Activated naive CD4-positive, alpha-beta T cell treated with anti-CD3 and anti-CD28 coated beads, Interleukin-2, amount 50 U/mL, for 72 hours (primary cell): ENCODE measurements around the gene SP7. TPM values are rescaled to one million over a fixed set of nuclear protein-coding genes. Genes with fewer than 3 reads are reported as not detected.

Experiments
- ATAC-seq, 2 donors: fragments of 150-1000 bp; cut with Tn5 transposase; 2 replicates each; pipeline ENCODE4 v1.10.0; 2021; ENCODE audit warnings: mild to moderate bottlenecking in 2 of 2, moderate library complexity in 2 of 2
- DNase-seq, 2 donors: peaks; one replicate each; pipeline ENCODE4 v3.0.0; 2021 to 2022; ENCODE audit warnings: low spot score in 2 of 2
- H3K27ac Mint-ChIP-seq, 2 donors: one replicate each; pipeline ENCODE4 v1.8.0; 2022; ENCODE audit warnings: mild to moderate bottlenecking in 2 of 2, mixed read lengths in 2 of 2
- H3K36me3 Mint-ChIP-seq, 2 donors: one replicate each; pipeline ENCODE4 v1.8.0; 2022; ENCODE audit warnings: mixed read lengths in 2 of 2
- H3K9me3 Mint-ChIP-seq, 2 donors: one replicate each; pipeline ENCODE4 v1.8.0; 2022; ENCODE audit warnings: mixed read lengths in 2 of 2
- total RNA-seq, 2 donors: library from RNA; stranded (reverse); gene quantifications; one replicate each; pipeline ENCODE4 v1.2.3, GENCODE V29; 2022

Gene SP7
- total RNA-seq, 2 donors from 2014 or later: not detected

DNA sequence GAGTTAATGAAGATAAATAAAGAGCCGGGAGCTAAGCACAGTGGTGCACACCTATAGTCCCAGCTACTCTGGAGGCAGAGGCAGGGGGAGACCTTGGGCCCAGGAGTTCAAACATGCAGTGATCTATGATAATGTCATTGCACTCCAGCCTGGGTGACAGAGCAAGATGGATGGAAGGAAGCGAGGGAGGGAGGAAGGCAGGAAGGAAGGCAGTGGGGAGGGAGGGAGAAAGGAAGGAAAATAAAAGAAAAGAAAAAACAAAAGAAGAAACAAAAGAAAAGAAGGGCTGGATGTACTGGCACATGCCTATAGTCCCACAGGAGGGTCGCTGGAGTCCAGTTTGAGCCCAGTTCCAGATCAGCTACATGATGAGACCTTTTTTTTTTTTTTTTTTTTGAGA lies 19.0 kb upstream of the SP7 start:
- Mint-ChIP-seq H3K27ac (no peak overlapping the region), H3K36me3 (no peaks in the 10 kb centered on the region), H3K9me3 (no peaks in the 10 kb centered on the region)
- DNase-seq (no peak), ATAC-seq (no peak)

DNA sequence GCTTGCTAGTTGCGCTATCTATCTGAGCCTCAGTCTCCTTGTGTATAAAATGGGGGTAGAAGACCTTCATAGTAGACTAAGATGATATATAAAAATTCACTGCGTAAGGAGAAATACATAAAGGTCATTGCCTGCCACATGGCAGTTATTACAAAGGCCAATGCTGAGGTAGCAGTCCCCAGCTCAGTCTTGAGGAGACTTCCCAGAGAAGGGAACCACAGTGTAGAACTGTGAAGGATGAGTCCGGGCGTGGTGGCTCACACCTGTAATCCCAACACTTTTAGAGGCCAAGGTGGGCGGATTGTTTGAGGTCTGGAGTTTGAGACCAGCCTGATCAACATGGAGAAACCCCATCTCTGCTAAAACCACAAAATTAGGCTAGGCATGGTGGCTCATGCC lies 17.1 kb upstream of the SP7 start:
- ATAC-seq (peak in 1 of 2 donors; percentile 46), DNase-seq (no peak)
- Mint-ChIP-seq H3K9me3 (no peaks in the 10 kb centered on the region), H3K36me3 (no peaks in the 10 kb centered on the region), H3K27ac (no peak overlapping the region)

DNA sequence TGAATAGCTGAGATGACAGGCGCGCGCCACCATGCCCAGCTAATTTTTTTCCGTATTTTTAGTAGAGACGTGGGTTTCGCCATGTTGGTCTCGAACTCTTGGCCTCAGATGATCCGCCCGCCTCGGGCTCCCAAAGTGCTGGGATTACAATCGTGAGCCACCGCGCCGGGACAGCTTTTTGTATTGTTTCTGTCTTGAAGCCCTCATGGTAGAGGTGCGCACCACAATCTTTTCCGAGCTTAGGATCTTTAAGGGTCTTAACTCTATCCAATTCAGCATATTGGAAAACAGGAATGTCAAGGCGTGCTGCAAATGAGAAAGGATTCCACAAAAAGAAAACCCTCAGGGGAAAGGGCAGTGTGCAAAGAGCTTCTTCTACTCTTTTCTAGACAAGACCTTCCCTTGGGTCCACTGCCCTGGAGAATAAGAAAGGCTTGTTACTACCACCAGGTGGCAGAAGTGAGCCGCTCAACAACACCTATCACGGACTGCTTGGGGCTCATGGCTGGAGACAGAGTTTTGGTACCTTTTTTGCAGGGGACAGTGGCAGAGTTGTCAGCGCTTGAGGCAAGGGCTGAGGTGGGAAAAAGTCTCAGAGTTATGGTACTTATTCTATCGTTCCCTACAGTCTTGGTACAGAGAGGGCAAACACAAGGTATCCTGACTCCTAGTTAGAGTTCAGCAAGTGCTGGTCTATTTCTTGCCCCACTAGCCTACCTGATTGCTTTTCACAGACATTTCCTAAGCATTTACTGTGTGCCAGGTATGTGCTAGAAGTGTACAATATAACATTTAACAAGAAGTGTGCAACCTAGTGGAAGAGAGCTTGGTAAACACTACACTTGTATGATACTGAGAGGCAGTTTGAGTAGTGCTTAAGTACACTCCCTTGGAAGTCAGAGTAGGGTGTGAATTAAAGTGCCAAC lies 16.4 kb upstream of the SP7 start:
- no peaks in the 10 kb centered on the region for H3K36me3 Mint-ChIP-seq
- ATAC-seq: peak; percentile 99 to 100
- DNase-seq: peak; percentile 81 to 82
- peak overlapping the region in 1 of 2 donors; percentile 3 for H3K27ac Mint-ChIP-seq
- no peaks in the 10 kb centered on the region for H3K9me3 Mint-ChIP-seq

DNA sequence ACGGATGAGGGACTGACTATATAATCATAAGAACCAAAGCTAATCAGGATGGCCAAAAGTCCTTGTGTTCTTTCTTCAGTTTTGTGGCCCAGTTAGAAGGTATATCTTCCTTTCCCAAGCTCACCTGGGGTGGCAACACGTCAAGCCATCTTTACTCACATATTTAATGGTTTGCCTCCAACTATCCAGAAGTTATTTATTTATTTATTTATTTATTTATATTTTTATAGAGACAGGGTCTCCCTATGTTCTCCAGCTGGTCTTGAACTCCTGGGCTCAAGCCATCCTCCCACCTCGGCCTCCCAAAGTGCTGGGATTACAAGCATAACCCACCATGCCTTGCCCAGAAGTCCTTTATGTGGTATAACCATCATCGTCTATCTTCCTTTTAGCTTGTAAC lies 11.8 kb upstream of the SP7 start:
- no peak for DNase-seq
- Mint-ChIP-seq H3K36me3 (no peaks in the 10 kb centered on the region), H3K27ac (no peak overlapping the region), H3K9me3 (no peaks in the 10 kb centered on the region)
- ATAC-seq: no peak

DNA sequence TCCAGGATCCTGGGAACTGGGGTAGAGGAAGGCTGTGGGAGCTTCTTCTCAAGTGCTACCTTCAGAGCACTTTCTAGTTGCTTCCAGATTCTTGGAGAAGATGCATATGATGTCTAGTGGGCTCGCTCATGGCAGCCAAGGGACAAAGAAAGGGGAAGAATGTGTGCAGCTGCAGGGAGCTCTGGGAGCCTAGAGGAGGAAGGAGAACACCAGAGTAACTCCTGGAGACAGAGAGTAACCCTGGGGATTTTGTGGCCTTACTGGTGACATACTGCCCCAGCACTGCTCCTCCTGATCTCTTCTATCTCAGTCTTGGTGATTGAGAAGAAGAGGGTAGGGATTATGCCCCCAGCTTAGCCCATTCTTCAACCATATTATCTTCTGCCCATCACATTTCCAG lies 10.3 kb upstream of the SP7 start:
- ATAC-seq (no peak), DNase-seq (no peak)
- Mint-ChIP-seq H3K27ac (no peak overlapping the region), H3K36me3 (no peaks in the 10 kb centered on the region), H3K9me3 (no peaks in the 10 kb centered on the region)

DNA sequence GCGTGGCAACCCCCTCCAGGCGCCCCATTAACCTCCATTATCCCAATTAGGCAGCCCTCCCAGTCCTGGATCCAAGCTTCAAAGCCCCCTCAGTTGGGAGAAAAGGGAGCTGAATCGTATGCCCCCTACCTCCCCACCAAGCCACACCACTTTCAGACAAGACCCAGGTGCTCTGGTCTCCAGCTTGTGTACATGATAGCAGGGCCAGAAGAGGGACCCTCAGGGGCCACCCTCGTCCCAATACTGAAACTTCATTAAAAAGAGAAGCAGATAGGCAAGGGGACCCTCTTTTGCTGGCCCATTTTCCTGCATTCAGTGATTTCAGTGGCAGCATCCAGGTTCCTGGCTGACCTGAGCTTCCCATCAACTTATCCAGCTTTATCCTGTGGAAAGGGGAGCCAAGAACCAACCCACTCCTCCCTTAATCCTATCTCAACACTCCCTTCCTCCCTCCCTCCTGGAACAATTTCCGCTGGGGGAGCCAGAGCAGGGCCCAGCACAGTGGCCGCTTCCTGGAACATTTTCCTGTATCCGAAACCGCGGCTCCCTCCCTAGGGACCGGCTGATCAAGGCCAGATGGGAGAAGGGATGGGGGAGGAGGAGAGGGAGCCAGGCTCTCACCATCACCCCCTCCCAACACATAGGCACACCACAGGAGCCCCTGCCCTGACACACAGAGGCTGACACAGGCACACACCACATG lies 9.5 kb upstream of the SP7 start:
- no peak for ATAC-seq
- no peaks in the 10 kb centered on the region for H3K36me3 Mint-ChIP-seq
- peak overlapping the region in 1 of 2 donors; percentile 60 for H3K27ac Mint-ChIP-seq

DNA sequence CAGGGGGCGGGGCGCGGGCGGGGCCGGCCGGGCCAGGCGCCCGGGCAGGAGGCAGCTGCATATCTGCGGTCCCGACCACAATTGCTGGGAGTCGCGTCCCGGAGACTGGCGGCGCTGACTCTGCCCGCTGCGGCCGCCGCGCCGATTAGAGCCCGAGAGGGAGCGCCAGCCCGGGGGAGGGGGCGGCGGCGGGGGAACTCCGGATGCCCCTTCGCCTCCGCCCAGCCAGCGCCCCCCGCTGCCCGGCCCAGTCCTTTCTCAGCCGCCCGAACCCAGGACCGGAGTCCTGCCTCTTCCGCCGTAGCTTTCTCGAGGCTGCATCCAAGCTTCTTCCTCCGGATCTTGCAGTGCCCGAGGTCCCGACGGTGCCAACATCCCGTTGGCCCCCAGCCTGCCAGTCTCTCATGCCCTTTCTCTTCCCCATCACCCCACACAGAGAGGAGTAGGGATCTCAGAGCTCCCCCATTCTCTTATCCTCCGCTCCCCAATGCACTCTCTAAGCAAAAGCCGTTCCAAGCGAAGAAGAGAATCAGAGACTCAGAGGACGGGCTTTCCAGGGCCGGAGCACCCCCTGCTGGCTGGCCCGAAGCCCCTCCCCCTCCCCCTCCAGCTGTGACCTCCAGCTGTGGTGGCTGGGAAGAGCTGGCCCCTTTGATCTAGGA lies 8.8 kb upstream of the SP7 start:
- H3K36me3 Mint-ChIP-seq: no peaks in the 10 kb centered on the region
- H3K27ac Mint-ChIP-seq: peak overlapping the region; percentile 58 to 60
- ATAC-seq (peak; percentile 86 to 88), DNase-seq (peak; percentile 67 to 77)
- H3K9me3 Mint-ChIP-seq: no peaks in the 10 kb centered on the region

More for the DNA sequence above, 9.5 kb upstream of the SP7 start:
- DNase-seq: no peak
- H3K9me3 Mint-ChIP-seq: no peaks in the 10 kb centered on the region

DNA sequence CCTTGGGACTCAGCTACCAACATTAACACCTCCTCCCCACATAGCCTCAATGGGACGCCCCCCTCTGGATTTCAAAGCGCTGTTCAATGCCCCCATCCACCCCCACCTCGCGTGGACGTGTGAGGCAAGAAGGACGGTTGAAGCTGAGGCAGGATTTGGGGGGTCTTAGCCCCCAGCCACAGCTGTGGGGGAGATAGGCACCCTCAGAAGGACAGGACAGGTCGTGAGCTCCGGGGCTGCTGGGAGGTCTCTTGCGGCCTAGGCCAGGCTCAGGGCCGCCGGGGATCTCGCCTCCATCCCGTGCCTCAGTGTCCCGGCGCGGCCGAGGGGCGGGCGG lies 8.3 kb upstream of the SP7 start:
- no peaks in the 10 kb centered on the region for H3K36me3 Mint-ChIP-seq
- peak in 1 of 2 donors; percentile 2 for ATAC-seq
- H3K9me3 Mint-ChIP-seq: no peaks in the 10 kb centered on the region
- DNase-seq: no peak
- H3K27ac Mint-ChIP-seq: no peak overlapping the region

DNA sequence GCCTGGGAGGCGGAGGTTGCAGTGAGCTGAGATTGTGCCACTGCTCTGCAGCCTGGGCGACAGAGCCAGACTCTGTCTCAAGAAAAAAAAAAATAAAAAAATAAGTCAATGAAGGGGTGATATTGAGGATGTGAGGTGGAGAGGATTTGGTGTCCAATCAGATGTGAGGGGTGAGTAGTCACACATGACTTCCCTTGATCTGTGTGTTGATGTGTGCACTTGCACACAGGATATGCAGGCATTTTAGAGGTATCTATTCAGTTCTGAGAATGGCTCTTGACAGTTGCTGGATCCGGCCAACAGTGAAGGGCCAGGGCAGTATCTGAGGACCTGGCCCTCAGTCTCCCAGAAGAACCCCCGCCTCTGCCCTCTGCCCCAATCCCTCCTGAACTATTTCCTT lies 7.8 kb upstream of the SP7 start:
- DNase-seq: no peak

DNA sequence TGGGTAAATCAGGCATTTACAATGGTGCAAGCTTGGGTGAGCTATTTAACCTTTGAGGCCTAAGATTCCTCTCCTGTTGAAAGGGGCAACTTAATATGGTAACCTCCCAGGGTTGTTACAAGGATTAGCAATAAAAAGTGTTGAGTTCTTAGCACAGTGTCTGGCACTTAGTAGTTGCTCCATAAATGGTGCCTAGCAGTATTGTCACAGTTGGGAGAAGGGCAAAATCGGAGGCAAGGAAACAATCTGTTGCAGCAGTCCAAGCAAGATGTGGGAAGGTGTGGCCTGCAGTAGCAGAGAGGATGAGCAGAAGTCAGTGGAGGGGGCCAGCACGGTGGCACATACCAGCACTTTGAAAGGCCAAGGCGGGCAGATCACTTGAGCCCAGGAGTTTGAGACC lies 7.3 kb upstream of the SP7 start:
- no peak for ATAC-seq
- Mint-ChIP-seq H3K9me3 (no peaks in the 10 kb centered on the region), H3K27ac (no peak overlapping the region), H3K36me3 (no peaks in the 10 kb centered on the region)
- no peak for DNase-seq

More for the DNA sequence above, 7.8 kb upstream of the SP7 start:
- no peaks in the 10 kb centered on the region for H3K36me3 Mint-ChIP-seq
- no peak overlapping the region for H3K27ac Mint-ChIP-seq
- no peaks in the 10 kb centered on the region for H3K9me3 Mint-ChIP-seq
- ATAC-seq: peak in 1 of 2 donors; percentile 18

DNA sequence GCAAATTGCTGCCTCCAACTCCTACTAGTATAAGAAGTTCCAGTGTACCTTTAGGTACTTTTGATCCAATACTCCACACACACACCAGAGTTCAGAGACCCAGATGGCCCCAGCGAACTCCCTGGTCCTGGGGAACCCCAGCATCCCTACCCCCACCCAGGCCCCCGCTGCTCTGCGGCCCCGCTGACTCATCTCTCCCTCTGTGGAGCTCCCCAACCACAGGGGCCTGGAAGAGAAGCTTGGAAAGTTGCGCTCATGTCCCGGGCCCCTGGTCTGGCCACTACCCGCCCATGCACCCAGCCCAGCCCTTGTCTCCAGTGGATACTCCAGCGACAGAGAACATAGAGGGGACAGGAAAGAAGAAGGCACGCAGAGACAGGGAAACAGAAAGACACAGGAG lies 4.2 kb upstream of the SP7 start:
- Mint-ChIP-seq H3K9me3 (no peaks in the 10 kb centered on the region), H3K36me3 (no peaks in the 10 kb centered on the region), H3K27ac (no peak overlapping the region)
- ATAC-seq: no peak
- DNase-seq: no peak

DNA sequence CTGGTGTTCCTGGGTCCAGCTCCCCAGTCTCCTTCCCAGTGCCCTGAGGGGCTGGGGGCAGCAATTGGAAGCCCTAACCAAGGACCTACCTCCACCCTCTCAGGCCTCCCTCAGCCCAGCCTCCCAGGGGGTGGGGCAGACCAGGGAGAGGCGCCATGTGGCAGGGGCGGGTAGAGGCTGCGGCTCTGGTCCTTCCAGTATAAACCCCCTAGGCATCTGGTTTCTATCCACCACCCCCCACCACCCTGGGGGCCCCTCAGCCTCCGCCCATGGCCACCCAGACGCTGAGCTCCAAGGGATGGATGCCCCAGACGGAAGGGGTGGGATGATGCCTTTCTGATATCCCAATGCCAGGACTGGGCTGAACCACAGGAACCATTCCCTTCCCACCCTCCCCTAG lies 2.8 kb upstream of the SP7 start:
- no peak for ATAC-seq
- no peaks in the 10 kb centered on the region for H3K9me3 Mint-ChIP-seq
- no peak overlapping the region for H3K27ac Mint-ChIP-seq
- DNase-seq: no peak
- no peaks in the 10 kb centered on the region for H3K36me3 Mint-ChIP-seq

DNA sequence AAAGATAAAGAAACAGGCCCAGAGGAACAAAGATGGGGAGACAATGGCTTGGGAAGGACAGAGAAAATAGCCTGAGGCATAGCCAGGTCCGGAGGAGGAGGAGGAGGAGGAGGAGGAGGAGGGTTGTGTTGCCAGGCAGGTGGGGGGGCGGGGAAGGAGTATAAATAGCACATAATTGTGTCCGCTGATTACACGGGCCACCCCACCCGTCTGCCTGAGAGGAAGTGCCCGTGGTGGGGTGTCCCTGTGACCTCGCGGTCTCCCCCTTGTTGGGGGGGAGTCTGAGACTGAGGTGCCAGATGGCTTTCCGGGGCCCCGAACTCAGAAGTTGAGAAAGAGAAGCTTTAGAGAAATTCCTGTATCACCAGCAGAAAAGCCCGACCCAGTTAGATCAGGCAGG lies 1.9 kb upstream of the SP7 start:
- no peaks in the 10 kb centered on the region for H3K36me3 Mint-ChIP-seq
- DNase-seq (no peak), ATAC-seq (no peak)
- H3K27ac Mint-ChIP-seq: no peak overlapping the region
- H3K9me3 Mint-ChIP-seq: no peaks in the 10 kb centered on the region

DNA sequence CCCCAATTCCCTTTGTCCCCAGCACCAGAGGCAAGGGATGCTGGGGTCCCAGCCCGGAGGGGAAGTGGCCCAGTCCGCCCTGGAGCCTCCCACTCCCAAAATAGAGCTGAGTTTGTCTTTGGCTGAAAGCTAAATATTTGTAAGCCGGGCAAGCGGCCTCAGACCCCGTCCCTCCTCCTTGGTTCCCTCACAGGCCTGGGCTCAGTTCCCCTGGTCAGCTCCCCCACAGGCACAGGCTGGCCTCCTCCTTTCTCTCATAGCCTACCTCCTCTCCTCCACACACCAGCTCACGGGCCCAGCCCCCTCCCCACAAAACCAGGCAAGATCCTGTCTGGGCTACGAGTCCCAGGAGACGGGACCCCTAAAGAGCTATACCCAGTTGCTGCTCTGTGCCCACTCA lies 1.3 kb downstream of the SP7 start:
- Mint-ChIP-seq H3K27ac (no peak overlapping the region), H3K36me3 (no peaks in the 10 kb centered on the region), H3K9me3 (no peaks in the 10 kb centered on the region)
- ATAC-seq (no peak), DNase-seq (no peak)

DNA sequence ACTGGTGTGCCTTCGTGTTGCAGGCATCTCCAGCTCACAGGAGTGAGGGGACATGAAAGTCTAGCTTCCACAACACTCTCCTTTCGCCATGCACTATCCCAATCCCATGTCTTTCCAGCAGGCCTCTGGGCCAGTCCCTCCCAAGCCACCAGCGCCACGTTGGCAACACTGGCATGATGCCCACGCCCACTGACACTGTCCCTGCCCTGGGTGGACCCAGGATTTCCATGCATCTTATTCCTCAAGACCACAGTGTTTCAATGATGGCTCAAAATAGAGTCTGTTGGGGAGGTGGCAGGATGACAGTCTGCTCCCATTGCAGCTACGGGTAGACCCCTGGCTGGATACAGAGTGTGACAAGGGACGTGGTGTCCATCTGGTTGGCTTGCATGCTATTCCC lies 2.3 kb downstream of the SP7 start:
- Mint-ChIP-seq H3K9me3 (no peaks in the 10 kb centered on the region), H3K27ac (no peak overlapping the region), H3K36me3 (no peaks in the 10 kb centered on the region)
- no peak for ATAC-seq
- DNase-seq: no peak

DNA sequence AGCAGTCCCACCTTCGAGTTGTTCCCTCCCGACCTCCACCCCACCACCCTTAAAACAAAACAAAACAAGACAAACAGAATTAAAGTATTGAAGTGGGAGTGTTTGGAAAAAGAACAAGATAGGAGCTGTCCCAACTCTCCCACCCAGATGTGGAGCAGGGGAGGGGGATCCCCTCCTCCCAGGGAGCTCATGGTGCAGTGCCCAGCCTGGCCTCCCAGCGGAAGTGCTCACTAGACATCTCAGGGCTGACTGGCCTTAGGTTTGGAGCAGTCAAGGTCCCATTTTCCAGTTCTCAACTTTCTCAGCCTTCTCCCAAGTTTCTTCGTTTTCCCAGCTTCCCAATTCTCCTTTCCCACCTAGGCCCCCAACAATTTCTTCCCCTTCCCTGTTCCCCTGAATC lies 2.9 kb downstream of the SP7 start:
- ATAC-seq: no peak
- DNase-seq: no peak
- H3K27ac Mint-ChIP-seq: no peak overlapping the region
- no peaks in the 10 kb centered on the region for H3K9me3 Mint-ChIP-seq
- no peaks in the 10 kb centered on the region for H3K36me3 Mint-ChIP-seq

DNA sequence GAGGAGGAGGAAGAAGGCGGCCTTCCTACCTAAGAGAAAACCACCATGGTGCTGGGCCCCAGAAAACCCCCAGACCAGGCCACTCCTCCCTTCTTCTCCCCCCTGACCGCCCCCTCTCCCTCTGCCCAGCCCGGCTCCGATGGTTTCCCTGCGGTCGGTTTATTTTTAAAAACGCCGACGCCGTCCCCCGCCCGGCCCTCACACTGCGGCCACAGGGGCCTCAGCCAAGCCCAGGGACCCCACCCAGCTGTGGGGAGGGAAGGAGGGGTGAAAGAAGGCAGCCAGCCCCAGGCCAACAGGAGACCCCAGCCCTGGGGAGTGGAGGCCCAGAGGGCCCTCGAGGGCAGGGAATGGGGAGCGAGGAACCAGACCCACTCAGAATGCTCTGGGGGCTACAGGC lies 3.4 kb downstream of the SP7 start:
- ATAC-seq (no peak), DNase-seq (no peak)
- Mint-ChIP-seq H3K36me3 (no peaks in the 10 kb centered on the region), H3K9me3 (no peaks in the 10 kb centered on the region), H3K27ac (no peak overlapping the region)
